ENCODE results near the gene SLCO1B1.

SLCO1B1 gene

GRCh38 chr12:21220266-21220665 lies 89.3 kb downstream of the SLCO1B1 start:
- Histone ChIP-seq H3K27ac (ENCODE audit: low read depth, low read length, severe bottlenecking) (no peak overlapping the region), H3K4me1 (ENCODE audit: control insufficient read depth, insufficient read depth, low read length, poor library complexity, severe bottlenecking) (no peaks in the 10 kb centered on the region), H3K36me3 (ENCODE audit: control insufficient read depth, insufficient read depth, low read length) (no peaks in the 10 kb centered on the region), H3K9me3 (ENCODE audit: control insufficient read depth, low read length) (no peaks in the 10 kb centered on the region), H3K4me3 (ENCODE audit: extremely low read depth, insufficient read depth, low read length, poor library complexity, severe bottlenecking) (no peak overlapping the region)
- 71% methylated on average over 1 of the region's 3 CpGs; no CpG with 5 or more reads in 1 of the 2 experiments for WGBS, 2 experiments (ENCODE audit: insufficient coverage in 2 of 2)

DNA sequence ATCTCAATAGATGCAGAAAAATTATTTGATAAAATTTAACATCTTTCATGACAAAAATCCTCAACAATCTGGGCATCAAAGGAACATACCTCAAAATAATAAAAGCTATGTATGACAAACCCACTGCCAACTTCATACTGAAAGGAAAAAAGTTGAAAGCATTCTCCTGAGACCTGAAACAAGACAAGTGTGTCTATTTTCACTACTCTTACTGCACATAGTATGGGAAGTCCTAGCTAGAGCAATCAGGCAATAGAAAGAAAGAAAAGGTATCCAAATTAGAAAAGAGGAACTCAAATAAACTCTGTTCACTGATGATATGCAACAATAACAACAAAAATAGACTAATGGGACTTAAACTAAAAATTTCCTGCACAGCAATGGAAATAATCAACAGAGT lies 90.1 kb downstream of the SLCO1B1 start:
- Histone ChIP-seq H3K27ac (ENCODE audit: low read depth, low read length, severe bottlenecking) (no peak overlapping the region), H3K4me3 (ENCODE audit: extremely low read depth, insufficient read depth, low read length, poor library complexity, severe bottlenecking) (no peak overlapping the region), H3K9me3 (ENCODE audit: control insufficient read depth, low read length) (no peaks in the 10 kb centered on the region), H3K4me1 (ENCODE audit: control insufficient read depth, insufficient read depth, low read length, poor library complexity, severe bottlenecking) (no peaks in the 10 kb centered on the region), H3K36me3 (ENCODE audit: control insufficient read depth, insufficient read depth, low read length) (no peaks in the 10 kb centered on the region)

DNA sequence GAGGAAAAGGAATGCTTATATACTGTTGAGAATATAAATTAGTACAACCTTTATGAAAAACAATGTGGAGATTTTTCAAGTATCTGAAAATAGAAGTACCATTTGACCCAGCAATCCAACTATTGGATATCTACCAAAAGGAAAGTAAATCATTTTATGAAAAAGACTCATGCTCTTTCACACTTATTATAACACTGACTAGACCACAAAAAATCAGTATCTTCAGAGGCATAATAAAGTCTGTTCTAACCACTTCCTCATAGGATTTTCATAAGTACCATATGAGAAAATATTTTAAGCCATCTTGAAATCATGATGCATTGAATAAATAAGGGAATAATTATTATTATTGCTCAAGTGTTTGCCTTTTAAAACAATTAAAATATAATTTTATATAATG lies 90.8 kb downstream of the SLCO1B1 start:
- Histone ChIP-seq H3K27ac (ENCODE audit: low read depth, low read length, severe bottlenecking) (no peak overlapping the region), H3K4me1 (ENCODE audit: control insufficient read depth, insufficient read depth, low read length, poor library complexity, severe bottlenecking) (no peaks in the 10 kb centered on the region), H3K4me3 (ENCODE audit: extremely low read depth, insufficient read depth, low read length, poor library complexity, severe bottlenecking) (no peak overlapping the region), H3K9me3 (ENCODE audit: control insufficient read depth, low read length) (no peaks in the 10 kb centered on the region), H3K36me3 (ENCODE audit: control insufficient read depth, insufficient read depth, low read length) (no peaks in the 10 kb centered on the region)

GRCh38 chr12:21223930-21224329 lies 92.9 kb downstream of the SLCO1B1 start:
- Histone ChIP-seq H3K27ac (ENCODE audit: low read depth, low read length, severe bottlenecking) (no peak overlapping the region), H3K4me3 (ENCODE audit: extremely low read depth, insufficient read depth, low read length, poor library complexity, severe bottlenecking) (no peak overlapping the region), H3K4me1 (ENCODE audit: control insufficient read depth, insufficient read depth, low read length, poor library complexity, severe bottlenecking) (no peaks in the 10 kb centered on the region), H3K9me3 (ENCODE audit: control insufficient read depth, low read length) (no peaks in the 10 kb centered on the region), H3K36me3 (ENCODE audit: control insufficient read depth, insufficient read depth, low read length) (no peaks in the 10 kb centered on the region)

- H3K9me3 ChIP-seq (ENCODE audit: control insufficient read depth, low read length), result no peaks in the 10 kb centered on the region
- WGBS, 2 experiments (ENCODE audit: insufficient coverage in 2 of 2), result 83% methylated on average over 1 of the region's 5 CpGs; no CpG with 5 or more reads in 1 of the 2 experiments
- no peak overlapping the region for H3K4me3 ChIP-seq (ENCODE audit: extremely low read depth, insufficient read depth, low read length, poor library complexity, severe bottlenecking)
- H3K27ac ChIP-seq (ENCODE audit: low read depth, low read length, severe bottlenecking), result no peak overlapping the region
- no peaks in the 10 kb centered on the region for H3K36me3 ChIP-seq (ENCODE audit: control insufficient read depth, insufficient read depth, low read length)
- no peaks in the 10 kb centered on the region for H3K4me1 ChIP-seq (ENCODE audit: control insufficient read depth, insufficient read depth, low read length, poor library complexity, severe bottlenecking)
These were observed 103.4 kb downstream of the SLCO1B1 start for GRCh38 chr12:21234395-21234794.

DNA sequence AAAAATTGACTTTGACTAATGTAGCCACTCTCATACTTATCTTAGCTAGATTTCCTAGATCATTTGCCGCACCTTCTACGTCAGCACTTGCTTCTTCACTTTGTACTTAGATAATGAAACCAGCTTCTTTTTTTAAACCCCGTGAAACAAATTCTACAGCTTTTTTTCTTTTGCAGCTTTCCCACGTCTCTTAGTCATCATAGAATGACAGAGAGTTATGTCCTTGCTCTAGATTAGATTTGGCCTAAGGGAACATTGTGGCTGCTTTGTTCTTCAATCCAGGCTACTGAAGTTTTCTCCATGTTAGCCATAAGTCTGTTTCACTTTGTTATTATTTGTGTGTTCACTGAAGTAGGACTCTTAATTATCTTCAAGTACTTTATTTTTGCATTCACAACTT lies 108.9 kb downstream of the SLCO1B1 start:
- H3K4me1 ChIP-seq (ENCODE audit: control insufficient read depth, insufficient read depth, low read length, poor library complexity, severe bottlenecking), result no peaks in the 10 kb centered on the region
- 75 to 79% methylated on average over 2 to 4 of the region's 4 CpGs for WGBS, 2 experiments (ENCODE audit: insufficient coverage in 2 of 2)
- no peaks in the 10 kb centered on the region for H3K9me3 ChIP-seq (ENCODE audit: control insufficient read depth, low read length)
- no peaks in the 10 kb centered on the region for H3K36me3 ChIP-seq (ENCODE audit: control insufficient read depth, insufficient read depth, low read length)
- H3K27ac ChIP-seq (ENCODE audit: low read depth, low read length, severe bottlenecking), result no peak overlapping the region
- no peak overlapping the region for H3K4me3 ChIP-seq (ENCODE audit: extremely low read depth, insufficient read depth, low read length, poor library complexity, severe bottlenecking)

DNA sequence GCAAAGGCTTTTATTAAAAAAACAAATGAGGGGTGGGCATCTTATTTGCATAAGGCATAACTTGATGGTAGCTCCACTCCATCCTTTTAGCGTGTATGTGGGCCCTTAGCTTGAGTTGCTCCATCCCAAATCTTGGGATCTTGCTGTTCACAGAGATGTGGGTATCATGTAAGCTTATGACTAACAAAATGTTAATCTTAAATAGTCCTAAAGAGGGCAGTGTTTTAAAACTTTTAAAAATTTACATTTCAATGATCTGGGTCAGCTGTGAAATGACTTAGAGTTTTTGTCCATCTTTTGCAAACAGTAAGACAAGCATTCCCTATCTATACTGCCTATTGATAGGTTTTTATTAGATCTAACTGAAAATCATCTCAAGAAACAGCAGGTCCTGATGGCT lies 117.7 kb downstream of the SLCO1B1 start:
- Histone ChIP-seq H3K4me3 (ENCODE audit: extremely low read depth, insufficient read depth, low read length, poor library complexity, severe bottlenecking) (no peak overlapping the region), H3K36me3 (ENCODE audit: control insufficient read depth, insufficient read depth, low read length) (no peaks in the 10 kb centered on the region), H3K9me3 (ENCODE audit: control insufficient read depth, low read length) (no peaks in the 10 kb centered on the region), H3K27ac (ENCODE audit: low read depth, low read length, severe bottlenecking) (no peak overlapping the region), H3K4me1 (ENCODE audit: control insufficient read depth, insufficient read depth, low read length, poor library complexity, severe bottlenecking) (no peaks in the 10 kb centered on the region)
- 75% methylated on average over 1 of the region's 1 CpG; no CpG with 5 or more reads in 1 of the 2 experiments for WGBS, 2 experiments (ENCODE audit: insufficient coverage in 2 of 2)

GRCh38 chr12:21252070-21252469 lies 121.1 kb downstream of the SLCO1B1 start:
- no peaks in the 10 kb centered on the region for H3K36me3 ChIP-seq (ENCODE audit: control insufficient read depth, insufficient read depth, low read length)
- no peaks in the 10 kb centered on the region for H3K9me3 ChIP-seq (ENCODE audit: control insufficient read depth, low read length)
- H3K4me1 ChIP-seq (ENCODE audit: control insufficient read depth, insufficient read depth, low read length, poor library complexity, severe bottlenecking), result no peaks in the 10 kb centered on the region
- H3K4me3 ChIP-seq (ENCODE audit: extremely low read depth, insufficient read depth, low read length, poor library complexity, severe bottlenecking), result no peak overlapping the region
- no peak overlapping the region for H3K27ac ChIP-seq (ENCODE audit: low read depth, low read length, severe bottlenecking)
- 75 to 93% methylated on average over 2 to 3 of the region's 5 CpGs for WGBS, 2 experiments (ENCODE audit: insufficient coverage in 2 of 2)

- no peak overlapping the region for H3K27ac ChIP-seq (ENCODE audit: low read depth, low read length, severe bottlenecking)
- H3K36me3 ChIP-seq (ENCODE audit: control insufficient read depth, insufficient read depth, low read length), result no peaks in the 10 kb centered on the region
- H3K4me3 ChIP-seq (ENCODE audit: extremely low read depth, insufficient read depth, low read length, poor library complexity, severe bottlenecking), result no peak overlapping the region
- no CpG with 5 or more reads among the region's 3 CpGs for WGBS, 2 experiments (ENCODE audit: insufficient coverage in 2 of 2)
- H3K9me3 ChIP-seq (ENCODE audit: control insufficient read depth, low read length), result no peaks in the 10 kb centered on the region
- H3K4me1 ChIP-seq (ENCODE audit: control insufficient read depth, insufficient read depth, low read length, poor library complexity, severe bottlenecking), result no peaks in the 10 kb centered on the region
These were observed 126.2 kb downstream of the SLCO1B1 start for GRCh38 chr12:21257172-21257571.

DNA sequence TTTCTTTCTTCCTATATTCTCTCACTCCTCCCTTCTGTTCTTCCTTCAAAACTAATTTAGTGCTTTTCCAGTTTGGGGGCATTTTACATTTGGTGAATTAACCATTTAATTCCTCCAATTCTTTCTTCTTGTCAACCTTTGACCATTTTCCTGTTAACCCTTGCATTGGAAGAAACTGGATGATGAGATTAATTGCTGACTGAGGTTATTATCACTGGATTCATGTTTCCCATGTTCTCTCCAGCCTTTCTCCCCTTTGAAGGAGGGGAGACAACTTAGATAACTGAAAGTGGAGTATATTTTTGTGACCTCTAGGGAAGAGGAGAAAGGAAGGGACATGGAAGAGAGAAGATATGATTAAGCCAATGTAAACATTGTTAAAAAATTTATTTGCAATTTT lies 133.2 kb downstream of the SLCO1B1 start:
- Histone ChIP-seq H3K36me3 (ENCODE audit: control insufficient read depth, insufficient read depth, low read length) (no peaks in the 10 kb centered on the region), H3K9me3 (ENCODE audit: control insufficient read depth, low read length) (peaks cover 6% of the 10 kb centered on the region), H3K4me3 (ENCODE audit: extremely low read depth, insufficient read depth, low read length, poor library complexity, severe bottlenecking) (no peak overlapping the region), H3K27ac (ENCODE audit: low read depth, low read length, severe bottlenecking) (no peak overlapping the region), H3K4me1 (ENCODE audit: control insufficient read depth, insufficient read depth, low read length, poor library complexity, severe bottlenecking) (no peaks in the 10 kb centered on the region)

GRCh38 chr12:21265932-21266331 lies 134.9 kb downstream of the SLCO1B1 start:
- no peaks in the 10 kb centered on the region for H3K36me3 ChIP-seq (ENCODE audit: control insufficient read depth, insufficient read depth, low read length)
- H3K9me3 ChIP-seq (ENCODE audit: control insufficient read depth, low read length), result peaks cover 6% of the 10 kb centered on the region
- H3K27ac ChIP-seq (ENCODE audit: low read depth, low read length, severe bottlenecking), result no peak overlapping the region
- 67 to 71% methylated on average over 1 to 2 of the region's 4 CpGs for WGBS, 2 experiments (ENCODE audit: insufficient coverage in 2 of 2)
- no peak overlapping the region for H3K4me3 ChIP-seq (ENCODE audit: extremely low read depth, insufficient read depth, low read length, poor library complexity, severe bottlenecking)
- H3K4me1 ChIP-seq (ENCODE audit: control insufficient read depth, insufficient read depth, low read length, poor library complexity, severe bottlenecking), result no peaks in the 10 kb centered on the region

GRCh38 chr12:21276826-21277225 lies 145.8 kb downstream of the SLCO1B1 start:
- no peak overlapping the region for H3K27ac ChIP-seq (ENCODE audit: low read depth, low read length, severe bottlenecking)
- no peak overlapping the region for H3K4me3 ChIP-seq (ENCODE audit: extremely low read depth, insufficient read depth, low read length, poor library complexity, severe bottlenecking)
- H3K9me3 ChIP-seq (ENCODE audit: control insufficient read depth, low read length), result no peaks in the 10 kb centered on the region
- WGBS, 2 experiments (ENCODE audit: insufficient coverage in 2 of 2), result 80 to 100% methylated on average over 1 to 2 of the region's 2 CpGs
- no peaks in the 10 kb centered on the region for H3K36me3 ChIP-seq (ENCODE audit: control insufficient read depth, insufficient read depth, low read length)
- H3K4me1 ChIP-seq (ENCODE audit: control insufficient read depth, insufficient read depth, low read length, poor library complexity, severe bottlenecking), result no peaks in the 10 kb centered on the region

Measured in mesodermal cell (in vitro differentiated cells).